GM08714 (cell line): Measurements from ENCODE around the gene TMEM54.

ENCODE experiments used
- H3K4me3 ChIP-seq: fragments of 200-500 bp; sonication (Bioruptor generic); 2 replicates; pipeline ENCODE4 v1.5.1; 2014; ENCODE audit warnings: mild to moderate bottlenecking, low read length, inconsistent platforms
- ZNF274 ChIP-seq: IDR thresholded peaks from 2 replicates; pipeline ENCODE4 v1.6.1; 2012; ENCODE audit warnings: mild to moderate bottlenecking, low read depth, low read length

TMEM54 gene, protein sequence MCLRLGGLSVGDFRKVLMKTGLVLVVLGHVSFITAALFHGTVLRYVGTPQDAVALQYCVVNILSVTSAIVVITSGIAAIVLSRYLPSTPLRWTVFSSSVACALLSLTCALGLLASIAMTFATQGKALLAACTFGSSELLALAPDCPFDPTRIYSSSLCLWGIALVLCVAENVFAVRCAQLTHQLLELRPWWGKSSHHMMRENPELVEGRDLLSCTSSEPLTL

GRCh38 chr1:32900956-32901822, at the start of gene TMEM54:
TSS of gene TMEM54 (minus strand) at chr1:32901389. CDS start at chr1:32901238, 151 bp downstream.
- TF ChIP-seq ZNF274: no peak
- peak within 1 kb of the TSS; percentile 42; the same call in 1 of the 2 replicates for H3K4me3 ChIP-seq

DNA sequence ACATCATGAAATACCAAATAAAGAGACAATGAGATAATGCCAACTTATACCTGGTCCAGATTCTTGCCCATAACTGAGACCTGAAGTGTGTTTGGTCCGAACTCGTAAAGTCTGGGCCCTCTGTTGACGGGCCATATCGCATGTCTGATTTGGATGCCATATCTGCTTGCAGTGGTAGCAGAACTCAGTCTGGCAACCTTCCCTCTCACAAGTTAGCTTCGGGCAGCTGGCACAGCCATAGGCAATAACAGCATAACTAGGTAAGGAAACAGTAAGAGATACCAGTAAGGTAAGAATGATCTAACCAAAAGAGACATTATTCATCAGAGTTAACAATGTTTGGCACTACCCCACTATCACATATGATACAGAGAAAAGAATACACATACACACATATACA, 48.3 kb upstream of the TMEM54 start:
- no peak for TF ChIP-seq ZNF274
- H3K4me3 ChIP-seq: no peak overlapping the region

- no peak overlapping the region for H3K4me3 ChIP-seq
- TF ChIP-seq ZNF274: no peak
These were observed 47.7 kb upstream of the TMEM54 start for GRCh38 chr1:32948905-32949304.

- H3K4me3 ChIP-seq: no peak overlapping the region
- no peak for TF ChIP-seq ZNF274
These were observed 47.2 kb upstream of the TMEM54 start for GRCh38 chr1:32948390-32948722.

DNA sequence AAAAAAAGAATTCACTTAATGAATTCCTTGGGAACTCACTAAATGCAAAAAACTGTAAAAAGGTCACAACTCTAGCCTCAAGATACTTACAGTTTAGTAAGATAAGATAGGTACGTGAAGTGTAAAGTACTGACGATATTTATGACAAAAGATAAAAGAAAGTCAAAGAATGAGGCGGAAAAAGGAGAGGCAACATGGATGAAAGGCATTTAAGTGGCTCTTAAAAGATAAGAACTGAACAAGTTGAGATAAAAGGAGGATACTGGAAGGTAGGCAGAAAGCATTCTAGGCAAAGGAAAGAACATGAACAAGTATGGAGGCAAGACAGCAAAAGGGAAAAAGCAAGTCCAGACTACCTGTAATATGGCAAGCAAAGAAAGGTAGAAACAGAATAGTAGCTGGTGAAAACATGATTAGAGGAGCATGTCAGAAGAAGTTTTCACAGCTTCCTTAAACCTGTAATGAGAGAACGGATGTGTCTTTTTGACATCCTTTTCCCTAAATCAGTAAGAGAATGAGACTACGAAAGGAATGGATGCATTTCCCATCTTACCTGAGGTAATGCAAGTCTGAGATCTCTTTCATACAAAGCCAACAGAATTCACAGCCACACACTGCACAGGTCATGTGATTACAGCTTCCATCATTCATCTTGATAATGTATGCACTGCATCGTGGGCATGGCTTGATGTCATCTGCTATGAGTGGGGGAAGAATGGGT, 46.6 kb upstream of the TMEM54 start:
- no peak for TF ChIP-seq ZNF274
- no peak overlapping the region for H3K4me3 ChIP-seq

- no peak for TF ChIP-seq ZNF274
- no peak overlapping the region for H3K4me3 ChIP-seq
These were observed 45.2 kb upstream of the TMEM54 start for GRCh38 chr1:32946413-32946812.

- TF ChIP-seq ZNF274: no peak
- no peak overlapping the region for H3K4me3 ChIP-seq
These were observed 43.0 kb upstream of the TMEM54 start for GRCh38 chr1:32944180-32944579.

DNA sequence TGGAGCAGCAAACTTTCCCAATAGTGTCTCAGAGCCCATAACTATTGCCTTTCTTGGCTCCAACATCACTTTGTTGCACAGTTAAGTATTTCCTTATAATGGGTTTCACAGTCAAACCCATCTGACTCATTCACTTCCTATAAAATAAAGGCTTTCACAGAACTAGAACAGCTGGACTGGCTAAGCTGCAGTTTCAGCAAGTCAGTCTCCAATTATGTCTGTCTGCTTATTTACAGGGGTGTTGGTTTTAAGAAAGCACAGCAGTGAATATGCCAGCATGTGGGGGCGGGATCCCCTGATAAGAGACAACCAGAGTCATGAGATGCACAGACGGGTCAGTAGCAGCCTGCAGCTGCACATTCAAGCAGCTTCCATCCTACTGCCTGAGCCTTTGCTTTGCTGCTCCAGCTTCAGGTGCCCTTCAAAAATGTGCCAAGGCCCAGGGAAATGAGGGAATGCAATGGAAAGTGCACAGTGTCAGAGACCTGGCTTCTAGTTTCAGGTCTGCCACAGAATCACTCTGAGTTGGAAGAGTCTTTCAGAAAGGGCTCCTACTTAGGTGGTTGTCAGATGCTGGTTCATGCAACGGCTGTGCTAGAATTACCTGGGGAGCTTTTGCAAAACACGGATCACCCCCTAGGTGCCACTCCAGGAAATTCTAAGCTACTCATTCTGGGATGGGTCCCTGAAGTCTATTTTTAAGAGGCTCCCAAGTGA, 38.6 kb upstream of the TMEM54 start:
- no peak overlapping the region for H3K4me3 ChIP-seq
- TF ChIP-seq ZNF274: no peak

DNA sequence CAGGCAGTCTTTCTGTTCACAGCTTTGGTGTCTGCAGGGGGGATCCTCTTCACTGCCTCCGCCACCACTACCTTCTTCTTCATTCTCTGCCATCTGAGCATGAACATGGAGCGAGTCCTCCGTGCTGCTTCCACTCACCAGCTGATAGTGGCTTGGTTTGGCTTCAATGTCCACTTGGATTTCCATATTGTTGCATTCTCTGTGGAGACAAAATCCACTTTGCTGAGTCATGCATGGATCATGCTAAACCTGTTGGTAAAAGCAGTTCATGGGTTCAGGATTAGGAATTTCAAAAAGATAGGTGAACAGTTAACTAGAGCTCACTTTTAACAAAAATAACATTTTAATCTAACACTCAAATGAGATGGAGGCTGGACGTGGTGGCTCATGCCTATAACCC, 35.9 kb upstream of the TMEM54 start:
- no peak overlapping the region for H3K4me3 ChIP-seq
- TF ChIP-seq ZNF274: no peak

GRCh38 chr1:32934535-32934934, 33.3 kb upstream of the TMEM54 start:
- no peak overlapping the region for H3K4me3 ChIP-seq
- no peak for TF ChIP-seq ZNF274

DNA sequence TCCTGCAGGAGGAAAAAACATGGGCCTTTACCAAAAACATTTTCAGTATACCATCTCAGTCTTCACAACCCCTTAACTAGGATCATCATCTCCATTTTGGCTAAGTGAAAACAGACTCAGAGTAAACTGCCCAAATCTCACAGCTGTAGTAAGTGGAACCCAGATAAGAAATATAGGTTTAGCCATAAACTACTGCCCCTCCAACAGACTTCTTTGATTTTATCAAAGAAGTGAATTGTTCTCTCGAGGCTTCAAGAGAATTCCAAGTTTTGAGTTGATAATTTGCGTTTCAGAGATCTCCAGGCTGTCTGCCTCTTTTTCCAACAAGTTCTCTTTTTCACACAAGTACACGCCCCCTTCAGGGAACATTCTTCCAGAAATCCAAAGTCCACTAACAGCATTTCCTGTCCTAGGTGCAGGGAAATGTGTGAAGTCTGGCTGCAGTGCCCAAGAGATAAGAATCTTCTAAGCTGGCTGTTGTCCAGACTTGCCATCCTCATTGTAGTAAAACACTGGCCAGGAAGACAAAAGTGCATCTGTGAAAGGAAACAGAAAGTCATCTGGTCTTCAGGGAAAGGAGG, 32.6 kb upstream of the TMEM54 start:
- H3K4me3 ChIP-seq: no peak overlapping the region
- TF ChIP-seq ZNF274: no peak

GRCh38 chr1:32931760-32932159, 30.6 kb upstream of the TMEM54 start:
- H3K4me3 ChIP-seq: no peak overlapping the region
- no peak for TF ChIP-seq ZNF274

DNA sequence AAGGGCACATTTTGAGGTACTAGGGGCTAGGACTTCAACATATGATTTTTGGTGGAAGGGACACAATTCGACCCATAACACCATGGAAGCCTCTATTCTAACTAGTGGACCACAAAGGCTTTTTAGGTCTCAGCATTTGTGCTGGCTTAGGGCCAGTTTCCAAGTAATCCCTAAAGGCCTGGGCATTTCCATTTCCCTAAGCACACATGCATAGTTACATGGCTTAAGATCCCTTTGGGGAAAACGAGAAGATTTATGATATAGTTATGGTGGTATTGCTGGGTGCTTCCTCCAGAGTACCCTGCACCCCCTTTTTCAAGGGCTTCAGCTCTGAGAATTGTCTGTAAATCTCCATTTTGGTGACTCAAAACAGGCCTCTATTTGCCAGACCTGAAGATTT, 28.2 kb upstream of the TMEM54 start:
- no peak overlapping the region for H3K4me3 ChIP-seq
- TF ChIP-seq ZNF274: no peak

DNA sequence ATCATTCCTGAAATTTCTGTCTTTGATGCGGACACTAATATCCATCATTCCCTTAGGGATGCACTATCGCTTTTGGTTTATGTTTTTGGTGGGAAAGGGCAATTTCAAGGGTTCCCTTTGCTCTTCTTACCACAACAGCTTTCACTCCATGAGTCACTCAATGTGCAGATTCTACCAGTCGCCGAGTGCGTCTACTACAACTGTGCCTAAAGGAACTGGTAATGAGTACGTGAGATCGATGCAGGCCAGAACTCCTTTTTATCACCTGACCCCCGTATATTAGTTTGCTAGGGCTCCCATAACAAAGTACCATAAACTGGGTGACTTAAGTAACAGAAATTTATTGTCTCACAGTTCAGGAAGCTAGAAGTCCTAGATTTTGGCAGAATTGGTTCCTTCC, 27.5 kb upstream of the TMEM54 start:
- no peak for TF ChIP-seq ZNF274
- no peak overlapping the region for H3K4me3 ChIP-seq

DNA sequence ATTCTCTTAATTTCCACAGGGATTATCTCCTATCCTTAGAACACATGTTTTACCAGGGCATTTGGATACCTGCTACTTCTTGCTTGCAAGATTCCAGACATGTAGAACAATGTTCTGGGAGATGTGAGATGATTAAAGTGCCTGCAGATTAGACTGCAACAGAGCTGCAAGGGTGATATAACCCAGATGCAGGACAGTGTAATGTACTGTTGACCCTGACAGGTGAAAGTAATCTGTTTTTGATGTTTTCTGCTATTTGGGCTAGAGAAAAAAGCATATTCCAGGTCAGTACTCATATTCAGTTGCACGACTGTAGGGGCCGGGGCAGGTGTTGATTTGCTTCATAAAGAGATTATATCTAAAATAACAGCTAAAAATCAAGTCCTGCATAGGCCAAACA, 27.1 kb upstream of the TMEM54 start:
- no peak for TF ChIP-seq ZNF274
- no peak overlapping the region for H3K4me3 ChIP-seq
